DMS79 treated with DMSO at 0.1 percent for 48 hours (cell line): Measurements from ENCODE around the gene NIM1K.
A peak's percentile ranks its signal among the peaks of the same experiment; 100 is the strongest.
"Not testable (repeated sequence)": the region's sequence is repeated elsewhere in the genome, so short reads cannot be mapped to it uniquely, and the experiment has no call there.

Experiments used
- DNase-seq: peaks from one replicate; lab custom pipeline; 2025; lab: John Stamatoyannopoulos, UW

Gene NIM1K

GRCh38 chr5:43313854-43314457, 121.9 kb downstream of the NIM1K start:
- DNase-seq: peak; percentile 85

DNA sequence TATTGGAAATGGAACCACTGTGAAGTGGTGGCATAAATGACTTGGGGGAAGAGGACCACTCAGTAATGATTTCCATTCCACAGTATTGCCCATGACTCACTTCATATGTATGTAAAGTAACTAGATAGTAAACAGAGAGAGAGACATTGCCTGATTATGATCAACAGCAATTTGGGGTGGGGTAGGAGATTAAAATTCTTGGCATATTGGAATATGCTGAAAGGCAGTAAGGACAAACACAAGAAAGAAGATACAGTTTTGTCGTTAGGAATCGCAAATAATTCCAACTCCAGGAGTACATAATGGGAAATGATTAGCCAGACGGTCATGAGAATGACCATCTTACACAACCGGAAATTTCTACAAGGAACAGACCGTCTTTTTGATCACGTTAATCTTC, 122.7 kb downstream of the NIM1K start:
- DNase-seq: peak; percentile 8

GRCh38 chr5:43315263-43315662, 123.2 kb downstream of the NIM1K start:
- DNase-seq: no peak

GRCh38 chr5:43315682-43316081, 123.7 kb downstream of the NIM1K start:
- no peak for DNase-seq

DNA sequence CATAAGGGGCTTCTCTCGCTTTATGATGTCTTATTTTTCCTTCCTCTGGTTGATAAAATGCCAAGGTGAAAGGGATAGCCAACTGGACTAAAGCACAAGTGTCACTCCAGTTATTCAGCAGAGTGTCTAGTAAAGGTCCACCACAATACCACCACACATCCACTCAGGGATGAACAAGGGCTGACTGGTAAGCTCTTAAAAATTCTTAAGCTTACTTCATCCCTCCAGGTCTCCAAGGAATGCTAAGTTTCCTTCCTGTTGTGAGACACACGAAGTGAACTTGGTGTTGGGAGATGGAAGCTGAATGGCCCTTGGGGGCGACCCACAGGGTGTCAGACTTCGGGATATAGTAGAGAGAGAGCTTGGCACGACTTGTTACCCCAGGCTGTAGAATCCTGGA, 124.4 kb downstream of the NIM1K start:
- no peak for DNase-seq

DNA sequence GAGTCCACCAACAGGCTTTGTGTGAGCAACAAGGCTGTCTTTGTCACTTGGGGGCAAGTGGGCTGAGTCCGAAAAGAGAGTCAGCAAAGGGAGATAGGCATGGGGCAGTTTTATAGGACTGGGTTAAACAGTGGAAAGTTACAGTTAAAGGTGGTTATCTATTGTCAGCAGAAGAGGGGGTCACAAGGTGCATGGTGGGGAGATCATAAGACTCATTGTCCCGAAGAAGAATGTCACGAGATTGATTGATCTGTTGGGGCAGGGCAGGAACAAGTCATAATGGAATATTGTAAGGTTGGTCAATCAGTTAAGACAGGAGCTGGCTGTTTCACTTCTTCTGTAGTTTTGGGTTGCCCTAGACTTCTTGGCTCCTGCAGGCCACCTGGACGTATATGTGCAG, 128.8 kb downstream of the NIM1K start:
- no peak for DNase-seq

- not testable (repeated sequence) for DNase-seq
Observed at GRCh38 chr5:43323488-43323887, 131.5 kb downstream of the NIM1K start.

GRCh38 chr5:43325624-43326023, 133.6 kb downstream of the NIM1K start:
- not testable (repeated sequence) for DNase-seq
